HEK293T (cell line): ENCODE data around the gene DNAJC10.
A peak's percentile ranks its signal among the peaks of the same experiment; 100 is the strongest.
"Not testable (repeated sequence)": the region's sequence is repeated elsewhere in the genome, so short reads cannot be mapped to it uniquely, and the experiment has no call there.

Experiments used
- CTCF ChIA-PET: fragments of 350-600 bp; formaldehyde crosslinking; extraction: SDS; loops from one replicate; lab custom pipeline; 2021; ENCODE audit warnings: antibody characterized with exemption, inconsistent platforms; lab: Yijun Ruan, JAX
- POLR2A ChIA-PET: fragments of 350-600 bp; formaldehyde crosslinking; extraction: SDS; loops from one replicate; lab custom pipeline; 2020; ENCODE audit warnings: antibody characterized with exemption, inconsistent platforms; lab: Yijun Ruan, JAX
- DNase-seq: peaks from one replicate; pipeline ENCODE4 v3.0.0; 2012; ENCODE audit warnings: mixed read lengths; ENCODE audit errors: extremely low spot score
- ARNT ChIP-seq: fragments of 450-650 bp; IDR thresholded peaks from 2 replicates; pipeline ENCODE4 v1.6.1; 2017; ENCODE audit warnings: mild to moderate bottlenecking
- BHLHE40 ChIP-seq: fragments of 450-650 bp; IDR thresholded peaks from 2 replicates; pipeline ENCODE4 v1.6.1; 2016; ENCODE audit warnings: mild to moderate bottlenecking, moderate library complexity, borderline replicate concordance
- CTBP1 ChIP-seq: fragments of 450-650 bp; IDR thresholded peaks from 2 replicates; pipeline ENCODE4 v1.6.1; 2016; ENCODE audit warnings: borderline replicate concordance
- ELF4 ChIP-seq: fragments of 450-650 bp; IDR thresholded peaks from 2 replicates; pipeline ENCODE4 v1.6.1; 2017; ENCODE audit warnings: antibody characterized with exemption
- FOXA1 ChIP-seq: fragments of 450-650 bp; IDR thresholded peaks from 2 replicates; pipeline ENCODE4 v1.6.1; 2016; ENCODE audit warnings: mild to moderate bottlenecking
- FOXK2 ChIP-seq: fragments of 450-650 bp; IDR thresholded peaks from 2 replicates; pipeline ENCODE4 v1.6.1; 2016; ENCODE audit warnings: mild to moderate bottlenecking
- FOXM1 ChIP-seq: fragments of 450-650 bp; IDR thresholded peaks from 2 replicates; pipeline ENCODE4 v1.6.1; 2017; ENCODE audit warnings: mild to moderate bottlenecking, borderline replicate concordance
- HDGF ChIP-seq: fragments of 450-650 bp; IDR thresholded peaks from 2 replicates; pipeline ENCODE4 v1.6.1; 2017; ENCODE audit warnings: antibody characterized with exemption, borderline replicate concordance
- L3MBTL2 ChIP-seq: fragments of 450-650 bp; conservative IDR thresholded peaks from 2 replicates; pipeline ENCODE4 v1.6.1; 2016; ENCODE audit warnings: mild to moderate bottlenecking
- LEF1 ChIP-seq: fragments of 450-650 bp; IDR thresholded peaks from 2 replicates; pipeline ENCODE4 v1.6.1; 2017; ENCODE audit warnings: mild to moderate bottlenecking, borderline replicate concordance
- NFRKB ChIP-seq: fragments of 450-650 bp; IDR thresholded peaks from 2 replicates; pipeline ENCODE4 v1.6.1; 2016; ENCODE audit warnings: mild to moderate bottlenecking, moderate library complexity
- SP1 ChIP-seq: fragments of 450-650 bp; IDR thresholded peaks from 2 replicates; pipeline ENCODE4 v1.6.1; 2017
- SUZ12 ChIP-seq: fragments of 450-650 bp; IDR thresholded peaks from 2 replicates; pipeline ENCODE4 v1.6.1; 2016; ENCODE audit warnings: mild to moderate bottlenecking
- TARDBP ChIP-seq: fragments of 450-650 bp; IDR thresholded peaks from 2 replicates; pipeline ENCODE4 v1.6.1; 2016
- ZNF384 ChIP-seq: fragments of 450-650 bp; IDR thresholded peaks from 2 replicates; pipeline ENCODE4 v1.6.1; 2016
- TF ChIP-seq, protein P1 (sequence below): fragments of 450-650 bp; IDR thresholded peaks from 2 replicates; pipeline ENCODE4 v1.6.1; 2016

The DNAJC10 gene

DNA sequence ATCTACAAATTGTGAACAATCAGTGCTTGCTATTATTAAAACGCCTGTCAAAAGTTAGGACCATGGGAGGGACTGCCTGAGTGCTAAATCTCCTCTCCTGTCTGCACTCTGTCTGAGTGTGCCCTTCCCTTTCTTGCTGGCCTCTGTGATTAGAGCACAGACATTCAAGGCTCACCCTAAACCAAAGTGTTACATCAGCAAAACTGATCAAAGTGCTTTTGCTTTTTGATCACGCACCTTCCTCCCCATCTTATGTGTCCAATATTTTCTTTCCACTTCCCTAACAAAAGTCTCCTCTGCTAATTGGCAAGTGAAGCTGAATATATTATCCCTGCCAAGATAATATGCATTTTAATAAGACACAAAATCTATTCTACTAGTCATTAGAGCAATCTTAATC lies 30.5 kb upstream of the DNAJC10 start:
- DNase-seq, result no peak
- ChIA-PET CTCF (no interaction called here), POLR2A (no interaction called here)
- TF ChIP-seq ZNF384 (no peak), ARNT (no peak), ELF4 (no peak), SP1 (no peak), CTBP1 (no peak), FOXM1 (no peak), NFRKB (no peak), BHLHE40 (no peak), L3MBTL2 (no peak), FOXA1 (no peak), SUZ12 (no peak), HDGF (no peak), LEF1 (no peak), TARDBP (no peak), FOXK2 (no peak)
- TF ChIP-seq, protein P1, sequence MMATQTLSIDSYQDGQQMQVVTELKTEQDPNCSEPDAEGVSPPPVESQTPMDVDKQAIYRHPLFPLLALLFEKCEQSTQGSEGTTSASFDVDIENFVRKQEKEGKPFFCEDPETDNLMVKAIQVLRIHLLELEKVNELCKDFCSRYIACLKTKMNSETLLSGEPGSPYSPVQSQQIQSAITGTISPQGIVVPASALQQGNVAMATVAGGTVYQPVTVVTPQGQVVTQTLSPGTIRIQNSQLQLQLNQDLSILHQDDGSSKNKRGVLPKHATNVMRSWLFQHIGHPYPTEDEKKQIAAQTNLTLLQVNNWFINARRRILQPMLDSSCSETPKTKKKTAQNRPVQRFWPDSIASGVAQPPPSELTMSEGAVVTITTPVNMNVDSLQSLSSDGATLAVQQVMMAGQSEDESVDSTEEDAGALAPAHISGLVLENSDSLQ, result no peak

DNA sequence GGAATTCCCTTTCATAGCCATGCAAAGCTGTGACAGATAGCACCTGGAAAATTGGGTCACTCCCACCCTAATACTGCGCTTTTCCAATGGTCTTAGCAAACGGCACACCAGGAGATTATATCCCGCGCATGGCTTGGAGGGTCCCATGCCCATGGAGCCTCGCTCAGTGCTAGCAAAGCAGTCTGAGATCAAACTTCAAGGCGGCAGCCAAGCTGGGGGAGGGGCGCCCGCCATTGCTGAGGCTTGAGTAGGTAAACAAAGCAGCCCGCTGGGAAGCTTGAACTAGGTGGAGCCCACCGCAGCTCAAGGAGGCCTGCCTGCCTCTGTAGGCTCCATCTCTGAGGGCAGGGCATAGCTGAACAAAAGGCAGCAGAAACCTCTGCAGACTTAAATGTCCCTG lies 29.3 kb upstream of the DNAJC10 start:
- DNase-seq, POLR2A ChIA-PET, CTCF ChIA-PET: not testable (repeated sequence)

DNA sequence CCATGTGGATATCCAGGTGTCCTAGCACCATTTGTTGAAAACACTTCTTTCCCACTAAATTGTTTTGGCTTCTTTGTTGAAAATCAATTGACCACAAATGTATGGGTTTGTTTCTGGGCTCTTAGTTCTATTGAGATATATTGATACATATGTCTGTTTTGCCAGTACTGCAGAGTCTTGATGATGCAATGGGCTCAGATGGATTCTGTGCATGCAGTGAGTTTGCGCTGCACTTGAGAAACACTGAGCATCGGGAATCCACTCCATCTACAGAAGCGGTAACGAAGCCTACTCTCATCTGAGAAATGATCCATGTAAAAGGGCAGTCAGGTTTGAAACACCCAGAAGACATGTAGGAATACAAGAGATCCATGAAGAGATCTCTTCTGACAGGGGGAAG lies 21.9 kb upstream of the DNAJC10 start:
- ChIA-PET CTCF (no interaction called here), POLR2A (no interaction called here)
- TF ChIP-seq SUZ12 (no peak), ARNT (no peak), CTBP1 (no peak), NFRKB (no peak), LEF1 (no peak), FOXK2 (no peak), SP1 (no peak), TARDBP (no peak), ELF4 (no peak), ZNF384 (no peak)
- TF ChIP-seq, protein P1, result no peak
- DNase-seq, result no peak

DNA sequence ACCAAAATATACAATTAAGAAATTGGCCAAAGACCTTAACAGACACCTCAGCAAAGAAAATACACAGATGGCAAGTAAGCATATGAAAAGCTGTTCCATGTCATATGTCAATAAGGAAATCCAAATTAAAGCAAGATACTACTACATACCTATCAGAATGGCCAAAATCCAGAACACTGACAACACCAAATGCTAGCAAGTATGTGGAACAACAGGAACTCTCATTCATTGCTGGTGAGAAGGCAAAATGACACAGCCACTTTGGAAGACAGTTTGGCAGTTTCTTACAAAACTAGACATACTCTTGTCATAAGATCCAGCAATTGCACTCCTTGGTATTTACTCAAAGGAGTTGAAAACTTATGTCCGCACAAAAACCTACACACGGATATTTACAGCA lies 20.3 kb upstream of the DNAJC10 start:
- TF ChIP-seq ZNF384, result no peak
- TF ChIP-seq, protein P1, result no peak
- TF ChIP-seq ARNT, result no peak
- TF ChIP-seq BHLHE40, result no peak
- TF ChIP-seq SUZ12, result no peak
- no peak for TF ChIP-seq FOXA1
- TF ChIP-seq TARDBP, result no peak
- ChIA-PET POLR2A (no interaction called here), CTCF (no interaction called here)
- DNase-seq, result no peak

DNA sequence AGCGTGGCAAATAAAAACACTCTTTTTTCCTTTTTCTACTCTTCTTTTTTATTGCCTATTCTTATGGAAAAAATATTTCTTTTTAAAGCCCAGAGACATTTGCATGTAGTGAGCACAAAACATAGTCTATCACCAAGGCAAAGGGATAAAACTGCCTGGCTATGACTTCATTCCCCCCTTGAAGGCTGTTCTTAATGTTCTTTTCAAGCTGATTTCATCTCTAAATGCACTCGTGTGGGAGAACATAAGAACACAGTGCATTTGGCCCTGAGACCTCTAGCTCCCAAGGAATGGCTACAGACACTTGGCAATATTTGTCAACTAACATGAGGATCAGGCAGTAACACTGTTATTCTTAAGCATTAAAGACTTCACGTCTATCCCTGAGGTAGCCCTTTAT lies 17.4 kb upstream of the DNAJC10 start:
- POLR2A ChIA-PET, result no interaction called here
- no peak for DNase-seq
- CTCF ChIA-PET, result no interaction called here
- no peak for TF ChIP-seq ARNT
- no peak for TF ChIP-seq NFRKB
- TF ChIP-seq TARDBP, result no peak
- TF ChIP-seq SP1, result no peak
- no peak for TF ChIP-seq HDGF
- no peak for TF ChIP-seq FOXA1
- TF ChIP-seq BHLHE40, result no peak

DNA sequence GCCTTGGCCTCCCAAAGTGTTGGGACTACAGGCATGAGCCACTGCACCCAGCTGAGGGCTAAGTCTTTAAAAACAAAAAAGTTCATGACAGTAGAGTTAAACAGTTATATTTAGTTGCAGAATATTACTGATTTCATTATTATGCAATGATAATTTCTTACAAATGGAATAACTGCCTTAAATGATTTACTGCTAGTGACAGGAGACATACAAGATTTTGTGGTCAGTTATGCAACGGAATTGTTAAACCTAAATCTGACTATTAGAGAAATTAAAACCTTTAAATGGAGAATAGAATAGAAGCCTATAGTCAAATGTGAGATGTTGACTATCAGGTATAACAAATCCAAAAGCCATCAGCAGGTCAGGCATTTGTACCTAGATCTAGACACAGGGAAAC lies 10.3 kb upstream of the DNAJC10 start:
- no peak for DNase-seq
- no peak for TF ChIP-seq HDGF
- TF ChIP-seq, protein P1, result 0 out of 2 replicates have a peak, but pooled peaks have one; percentile 11
- TF ChIP-seq SUZ12, result no peak
- TF ChIP-seq NFRKB, result no peak
- no peak for TF ChIP-seq CTBP1
- POLR2A ChIA-PET, result no interaction called here

DNA sequence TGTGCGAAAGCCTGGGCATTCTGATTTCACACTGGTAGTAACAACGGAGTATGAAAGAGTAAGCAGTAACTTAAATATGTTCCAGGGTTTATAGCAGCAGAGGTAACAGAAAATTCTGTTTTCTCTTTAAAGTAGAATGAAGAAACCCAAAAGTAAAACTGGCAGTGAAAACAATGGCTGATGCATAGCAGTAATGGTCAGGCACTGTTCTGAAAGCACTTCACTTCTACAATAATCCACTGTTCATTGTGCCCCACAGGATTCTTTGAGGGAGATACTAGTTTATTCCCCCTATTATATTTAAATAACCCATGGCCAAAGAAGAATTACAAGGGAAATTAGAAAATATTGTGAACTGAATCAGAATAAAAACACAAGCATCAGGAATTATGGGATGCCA lies 9.3 kb upstream of the DNAJC10 start:
- DNase-seq, result no peak
- ChIA-PET CTCF (no interaction called here), POLR2A (no interaction called here)
- no peak for TF ChIP-seq NFRKB
- no peak for TF ChIP-seq ELF4
- TF ChIP-seq BHLHE40, result no peak
- no peak for TF ChIP-seq LEF1
- TF ChIP-seq FOXM1, result no peak
- no peak for TF ChIP-seq TARDBP
- no peak for TF ChIP-seq L3MBTL2
- no peak for TF ChIP-seq SUZ12
- no peak for TF ChIP-seq CTBP1
- TF ChIP-seq SP1, result no peak
- TF ChIP-seq HDGF, result no peak

More for the DNA sequence above, 10.3 kb upstream of the DNAJC10 start:
- CTCF ChIA-PET, result no interaction called here
